H1 (cell line): ENCODE measurements around the gene CAPS. TPM values are rescaled to one million over a fixed set of nuclear protein-coding genes. Genes with fewer than 3 reads are reported as not detected.

Experiments used
- CTCF ChIA-PET: fragments of 300-600 bp; sonication (Branson Sonifier 250); formaldehyde crosslinking; loops from one replicate; lab custom pipeline; 2021; ENCODE audit not compliant: partially characterized antibody; lab: Charles Lee
- POLR2A ChIA-PET: fragments of 300-600 bp; sonication (Branson Sonifier 250); formaldehyde crosslinking; loops from one replicate; lab custom pipeline; 2021; ENCODE audit warnings: inconsistent platforms; ENCODE audit not compliant: partially characterized antibody; lab: Charles Lee
- DNase-seq, 2 experiments: peaks; one replicate each; pipeline versions ENCODE4 v3.0.0 to v3.0.0-alpha.2; 2010 to 2022; ENCODE audit warnings: low spot score in 2 of 2, low read depth in 1 of 2, mixed read lengths in 1 of 2
- FAIRE-seq: peaks from 2 replicates; lab custom pipeline; 2011; peaks lifted over from hg19 to GRCh38; lab: Jason Lieb, UNC
- H2AFZ ChIP-seq: 2 replicates; pipeline ENCODE4 v1.8.1; 2012; ENCODE audit warnings: low read length, inconsistent platforms
- H2AK5ac ChIP-seq: 2 replicates; pipeline ENCODE4 v1.6.1; 2013; ENCODE audit warnings: low read depth, low read length
- H2BK120ac ChIP-seq: replicated peaks from 2 replicates; pipeline ENCODE3; 2013; ENCODE audit warnings: low read depth, low read length, inconsistent platforms
- H2BK12ac ChIP-seq: 2 replicates; pipeline ENCODE4 v1.6.1; 2013; ENCODE audit warnings: low read depth, low read length
- H2BK15ac ChIP-seq: 2 replicates; pipeline ENCODE4 v1.6.1; 2013; ENCODE audit warnings: low read length
- H2BK20ac ChIP-seq: 2 replicates; pipeline ENCODE4 v1.6.1; 2013; ENCODE audit warnings: low read length
- H2BK5ac ChIP-seq: 2 replicates; pipeline ENCODE4 v1.6.1; 2013; ENCODE audit warnings: low read depth, low read length
- H3K14ac ChIP-seq: 2 replicates; pipeline ENCODE4 v1.6.1; 2013; ENCODE audit warnings: inconsistent platforms; ENCODE audit not compliant: insufficient read length
- H3K18ac ChIP-seq: 2 replicates; pipeline ENCODE4 v1.6.1; 2013; ENCODE audit warnings: low read length; ENCODE audit errors: extremely low read depth
- H3K23ac ChIP-seq: 2 replicates; pipeline ENCODE4 v1.6.1; 2013; ENCODE audit warnings: inconsistent platforms; ENCODE audit not compliant: insufficient read length
- H3K23me2 ChIP-seq: 2 replicates; pipeline ENCODE4 v1.6.1; 2013; ENCODE audit warnings: low read depth, low read length
- H3K27ac ChIP-seq: 2 replicates; pipeline ENCODE4 v1.6.1; 2011; ENCODE audit warnings: low read depth, low read length, inconsistent platforms
- H3K27me3 ChIP-seq, 4 experiments: replicated peaks in 1 of 4; 1 replicate in 1 of 4; 2 replicates in 3 of 4; pipeline versions ENCODE4 v1.6.1 to v1.8.1; 2011 to 2013; ENCODE audit warnings: low read length in 3 of 4, mild to moderate bottlenecking in 3 of 4, inconsistent platforms in 2 of 4, mixed read lengths in 2 of 4, moderate library complexity in 1 of 4; ENCODE audit not compliant: control insufficient read depth in 3 of 4, insufficient read depth in 3 of 4; ENCODE audit errors: extremely low read depth in 1 of 4
- H3K36me3 ChIP-seq, 4 experiments: 2 replicates each; pipeline versions ENCODE4 v1.6.1 to v1.8.1; 2011 to 2013; ENCODE audit warnings: mild to moderate bottlenecking in 4 of 4, low read length in 3 of 4, moderate library complexity in 2 of 4, control low read depth in 1 of 4, inconsistent platforms in 1 of 4; ENCODE audit not compliant: insufficient read depth in 4 of 4, control insufficient read depth in 2 of 4
- H3K4ac ChIP-seq: replicated peaks from 2 replicates; pipeline ENCODE3; 2013; ENCODE audit warnings: low read length, low read depth, mixed read lengths, inconsistent platforms; ENCODE audit not compliant: insufficient read length
- H3K4me1 ChIP-seq, 4 experiments: replicated peaks in 1 of 4; 1 replicate in 1 of 4; 2 replicates in 3 of 4; pipeline versions ENCODE4 v1.6.1 to v1.8.1; 2011 to 2013; ENCODE audit warnings: low read length in 3 of 4, inconsistent platforms in 2 of 4, mixed read lengths in 1 of 4; ENCODE audit not compliant: insufficient read depth in 4 of 4, control insufficient read depth in 3 of 4
- H3K4me2 ChIP-seq, 2 experiments: 2 replicates each; pipeline versions ENCODE4 v1.6.1 to v1.8.1; 2011 to 2013; ENCODE audit warnings: low read depth in 2 of 2, low read length in 2 of 2, control low read depth in 1 of 2, inconsistent platforms in 1 of 2, mild to moderate bottlenecking in 1 of 2; ENCODE audit not compliant: insufficient read depth in 1 of 2
- H3K4me3 ChIP-seq, 4 experiments: fragments of 200-600, 300-600 bp in 1 of 4; sonication (generic), shearing (Covaris generic), sonication (Bioruptor Twin) in 1 of 4; 2 replicates each; pipeline versions ENCODE4 v1.5.1 to v1.8.1; 2011 to 2016; ENCODE audit warnings: low read length in 4 of 4, low read depth in 3 of 4, control low read depth in 2 of 4, inconsistent platforms in 2 of 4, mild to moderate bottlenecking in 2 of 4, mixed read lengths in 1 of 4, moderate library complexity in 1 of 4; ENCODE audit not compliant: insufficient read depth in 2 of 4; ENCODE audit errors: extremely low read depth in 1 of 4
- H3K56ac ChIP-seq: replicated peaks from 2 replicates; pipeline ENCODE3; 2013; ENCODE audit warnings: low read depth, mild to moderate bottlenecking, mixed read lengths, low read length, inconsistent platforms; ENCODE audit not compliant: insufficient read length
- H3K79me1 ChIP-seq: 2 replicates; pipeline ENCODE4 v1.6.1; 2013; ENCODE audit warnings: low read depth, low read length, control low read depth
- H3K79me2 ChIP-seq, 2 experiments: 2 replicates each; pipeline versions ENCODE4 v1.6.1 to v1.8.1; 2012 to 2013; ENCODE audit warnings: low read length in 2 of 2, mild to moderate bottlenecking in 2 of 2, inconsistent platforms in 1 of 2; ENCODE audit not compliant: insufficient read depth in 2 of 2, control insufficient read depth in 1 of 2
- H3K9ac ChIP-seq, 4 experiments: replicated peaks in 1 of 4; 1 replicate in 1 of 4; 2 replicates in 3 of 4; pipeline versions ENCODE4 v1.6.1 to v1.8.1; 2011 to 2013; ENCODE audit warnings: low read depth in 3 of 4, low read length in 3 of 4, control low read depth in 2 of 4, mild to moderate bottlenecking in 2 of 4, moderate library complexity in 2 of 4, inconsistent platforms in 1 of 4; ENCODE audit errors: extremely low read depth in 1 of 4
- H3K9me3 ChIP-seq, 2 experiments: 2 replicates each; pipeline versions ENCODE4 v1.6.1 to v1.8.1; 2012 to 2013; ENCODE audit warnings: mild to moderate bottlenecking in 2 of 2, moderate library complexity in 2 of 2, control low read depth in 1 of 2, inconsistent platforms in 1 of 2, low read depth in 1 of 2, low read length in 1 of 2, mixed read lengths in 1 of 2; ENCODE audit not compliant: insufficient read depth in 2 of 2
- H4K20me1 ChIP-seq, 2 experiments: replicated peaks in 1 of 2; 2 replicates each; pipeline versions ENCODE3 to v1.8.1; 2011 to 2013; ENCODE audit warnings: inconsistent platforms in 2 of 2, low read length in 2 of 2, mild to moderate bottlenecking in 1 of 2; ENCODE audit not compliant: insufficient read depth in 2 of 2, control insufficient read depth in 1 of 2
- H4K5ac ChIP-seq: 2 replicates; pipeline ENCODE4 v1.6.1; 2013; ENCODE audit warnings: low read length, low read depth, mixed read lengths, inconsistent platforms; ENCODE audit not compliant: insufficient read length
- H4K8ac ChIP-seq: 2 replicates; pipeline ENCODE4 v1.8.0; 2013; ENCODE audit warnings: mild to moderate bottlenecking, moderate library complexity, low read length, inconsistent platforms; ENCODE audit not compliant: insufficient read depth; ENCODE audit errors: extremely low read depth
- H4K91ac ChIP-seq: replicated peaks from 2 replicates; pipeline ENCODE3; 2013; ENCODE audit warnings: low read length, mixed read lengths, inconsistent platforms; ENCODE audit not compliant: insufficient read length
- BACH1 ChIP-seq: IDR thresholded peaks from 2 replicates; pipeline ENCODE4 v1.6.1; 2012; ENCODE audit warnings: low read length, improper control_type of control experiment
- BRCA1 ChIP-seq: IDR thresholded peaks from 2 replicates; pipeline ENCODE4 v1.6.1; 2012; ENCODE audit warnings: low read depth, low read length, improper control_type of control experiment
- CEBPB ChIP-seq: IDR thresholded peaks from 2 replicates; pipeline ENCODE4 v1.6.1; 2012; ENCODE audit warnings: low read depth, low read length
- CTBP2 ChIP-seq: IDR thresholded peaks from 2 replicates; pipeline ENCODE4 v1.7.0; 2011; ENCODE audit warnings: borderline replicate concordance, mild to moderate bottlenecking, moderate library complexity, mixed read lengths, low read length; ENCODE audit not compliant: insufficient read depth, insufficient read length
- EGR1 ChIP-seq: IDR thresholded peaks from 2 replicates; pipeline ENCODE4 v1.6.1; 2011; ENCODE audit warnings: low read depth, low read length, borderline replicate concordance
- JUND ChIP-seq: IDR thresholded peaks from 2 replicates; pipeline ENCODE4 v1.6.1; 2011; ENCODE audit warnings: mild to moderate bottlenecking, improper control_type of control experiment, low read length
- KDM1A ChIP-seq: fragments of 200-600, 300-600 bp; sonication (generic); IDR thresholded peaks from 2 replicates; pipeline ENCODE4 v1.7.1; 2016; ENCODE audit warnings: mild to moderate bottlenecking, low read length, borderline replicate concordance
- KDM4A ChIP-seq: IDR thresholded peaks from one replicate; pipeline ENCODE4 v1.7.1; 2012; ENCODE audit warnings: low read depth, mild to moderate bottlenecking, moderate library complexity, low read length, inconsistent platforms; ENCODE audit not compliant: severe bottlenecking
- PHF8 ChIP-seq: fragments of 200-600 bp; sonication (generic); conservative IDR thresholded peaks from 2 replicates; pipeline ENCODE4 v1.7.1; 2012; ENCODE audit warnings: low read depth, mild to moderate bottlenecking, inconsistent platforms, low read length, moderate library complexity
- POLR2A ChIP-seq, 2 experiments: IDR thresholded peaks; 1 replicate in 1 of 2; 2 replicates in 1 of 2; pipeline ENCODE4 v1.6.1; 2011; ENCODE audit warnings: low read depth in 2 of 2, low read length in 2 of 2, mild to moderate bottlenecking in 2 of 2; ENCODE audit errors: control extremely low read depth in 1 of 2
- RAD21 ChIP-seq, 2 experiments: IDR thresholded peaks in 1 of 2; conservative IDR thresholded peaks in 1 of 2; 2 replicates each; pipeline ENCODE4 v1.6.1; 2011; ENCODE audit warnings: low read depth in 2 of 2, low read length in 2 of 2, improper control_type of control experiment in 1 of 2, inconsistent platforms in 1 of 2, mild to moderate bottlenecking in 1 of 2, moderate library complexity in 1 of 2
- RFX5 ChIP-seq: IDR thresholded peaks from 2 replicates; pipeline ENCODE4 v1.6.1; 2011; ENCODE audit warnings: low read depth, low read length, improper control_type of control experiment, borderline replicate concordance
- SP4 ChIP-seq: IDR thresholded peaks from 2 replicates; pipeline ENCODE4 v1.6.1; 2012; ENCODE audit warnings: low read length, inconsistent platforms
- SUZ12 ChIP-seq: fragments of 200-600 bp; sonication (generic); IDR thresholded peaks from 2 replicates; pipeline ENCODE4 v1.6.1; 2012; ENCODE audit warnings: mild to moderate bottlenecking, inconsistent platforms, low read length, moderate library complexity, mixed read lengths
- TBP ChIP-seq: IDR thresholded peaks from 2 replicates; pipeline ENCODE4 v1.6.1; 2011; ENCODE audit warnings: low read depth, low read length, improper control_type of control experiment
- WGBS, 2 experiments: shearing (Covaris generic) in 1 of 2; methylation state at CpG; one replicate each; pipeline versions ENCODE4 v1.1.6 to v1.1.7; 2013 to 2015; ENCODE audit warnings: low lambda C conversion rate in 2 of 2, mixed read lengths in 2 of 2, inconsistent platforms in 1 of 2, low coverage in 1 of 2, missing lambda C conversion rate in 1 of 2; ENCODE audit not compliant: insufficient replicate concordance in 2 of 2, insufficient coverage in 1 of 2, insufficient read length in 1 of 2; ENCODE audit errors: extremely low coverage in 1 of 2, missing lambda C conversion rate in 1 of 2; 5-methylcytosine and 5-hydroxymethylcytosine counted together
- polyA plus RNA-seq, 7 experiments: library from polyadenylated mRNA; depleted of rRNA in 3 of 7; stranded (reverse) in 5 of 7; unstranded in 2 of 7; fragments of >200 nt in 5 of 7; fragments of 200-250 nt in 2 of 7; gene quantifications; 1 replicate in 5 of 7; 2 replicates in 1 of 7; 4 replicates in 1 of 7; pipeline versions ENCODE4 v1.2.1 to v1.2.3, GENCODE V29; 2011 to 2013; ENCODE audit warnings: missing spikeins in 2 of 7, mixed read lengths in 2 of 7
- total RNA-seq: library from RNA; stranded (reverse); fragmentation: NEBNext Ultra II Directional; extraction: Animal tissue kit (Norgen Biotek cat#: 25700); gene quantifications from 2 replicates; pipeline ENCODE4 v1.2.1, GENCODE V29; 2021

Gene CAPS
- total and polyA plus RNA-seq, 2 of the 8 experiments (the other 6 are each of a cell fraction or from before 2014, with no cell fraction given), result 2.1 to 2.4 TPM

DNA sequence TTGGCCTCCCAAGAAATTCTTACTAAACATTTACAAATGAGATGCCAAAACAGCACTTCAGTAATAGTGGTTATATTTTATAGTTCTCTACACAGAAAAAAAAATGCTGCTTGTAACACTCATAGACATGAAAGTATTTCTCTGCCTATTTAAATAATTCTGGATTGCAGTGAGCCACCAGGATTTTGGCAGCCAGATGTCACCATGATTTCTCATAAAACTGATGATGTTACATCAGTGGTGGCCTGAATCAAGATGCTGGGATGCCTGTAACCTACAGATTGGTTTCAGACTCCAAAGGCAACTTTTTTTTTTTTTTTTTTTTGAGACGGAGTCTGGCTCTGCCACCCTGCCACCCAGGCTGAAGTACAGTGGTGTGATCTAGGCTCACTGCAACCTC, 2.7 kb upstream of the CAPS start:
- Histone ChIP-seq H4K20me1 (peaks cover 3 to 4% of the 10 kb centered on the region in 2 experiments), H4K5ac (no peak overlapping the region), H4K91ac (no peak overlapping the region), H3K4me2 (no peak overlapping the region), H3K79me2 (no peaks in the 10 kb centered on the region), H3K23me2 (no peaks in the 10 kb centered on the region), H3K56ac (no peak overlapping the region), H2BK15ac (no peak overlapping the region), H3K9ac (no peak overlapping the region), H2BK12ac (no peak overlapping the region), H2BK20ac (no peak overlapping the region), H3K23ac (no peak overlapping the region), H3K4me3 (no peak overlapping the region), H2AFZ (no peak overlapping the region), H3K4ac (no peak overlapping the region), H3K27me3 (no peaks in the 10 kb centered on the region)
- POLR2A ChIA-PET, result no interaction called here
- DNase-seq, result no peak
- no peak for FAIRE-seq
- no peak for TF ChIP-seq PHF8
- no peak for TF ChIP-seq SUZ12
- no peak for TF ChIP-seq POLR2A (IDR thresholded peaks at IDR 0.05; ENCODE audit: control extremely low read depth in 1 of 2, low read depth in 2 of 2, low read length in 2 of 2)
- TF ChIP-seq BACH1, result no peak
- TF ChIP-seq RFX5, result no peak
- TF ChIP-seq TBP, result no peak
- no peak for TF ChIP-seq SP4
- no peak for TF ChIP-seq KDM4A
- no peak for TF ChIP-seq EGR1
- TF ChIP-seq CEBPB, result no peak
- no peak for TF ChIP-seq RAD21 (IDR thresholded peaks at IDR 0.05 in 1 of 2, conservative IDR thresholded peaks at IDR 0.05 in 1 of 2; ENCODE audit: low read depth in 2 of 2, low read length in 2 of 2)
- no peak for TF ChIP-seq BRCA1
- no peak for TF ChIP-seq CTBP2
- TF ChIP-seq KDM1A, result no peak
- no peak for TF ChIP-seq JUND
- TF ChIP-seq, all 59 proteins: peak for 0
- H3K18ac ChIP-seq, result no peak overlapping the region
- no peak overlapping the region for H2BK5ac ChIP-seq
- no peaks in the 10 kb centered on the region for H3K4me1 ChIP-seq
- CTCF ChIA-PET, result interaction anchor here (1.1 kb wide), 1 partner anchor 107 kb away, joined by 4 read pairs; no protein-coding TSS in a partner anchor
- no peaks in the 10 kb centered on the region for H3K9me3 ChIP-seq
- no peaks in the 10 kb centered on the region for H3K79me1 ChIP-seq
- 100% methylated on average over 1 of the region's 1 CpG; no CpG with 5 or more reads in 1 of the 2 experiments for WGBS, 2 experiments
- H2AK5ac ChIP-seq, result no peak overlapping the region
- no peak overlapping the region for H2BK120ac ChIP-seq
- H3K14ac ChIP-seq, result no peak overlapping the region
- H3K36me3 ChIP-seq, result peaks cover 0 to 6% (median 1%) of the 10 kb centered on the region in 4 experiments; a peak in 2 of 8 replicates
- H4K8ac ChIP-seq, result no peak overlapping the region
- H3K27ac ChIP-seq, result no peak overlapping the region
